Karpas-422 (cell line): ENCODE measurements around the gene RTN4. TPM values are rescaled to one million over a fixed set of nuclear protein-coding genes. Genes with fewer than 3 reads are reported as not detected.

Experiments used
- DNase-seq: peaks from one replicate; pipeline ENCODE4 v3.0.0-alpha.2; 2015
- H2AFZ ChIP-seq: fragments of 200-600 bp; sonication (generic); 2 replicates; pipeline ENCODE4 v1.6.1; 2014; ENCODE audit warnings: antibody characterized with exemption, low read length, mixed read lengths
- H3K27ac ChIP-seq: fragments of 200-600 bp; sonication (generic); 2 replicates; pipeline ENCODE4 v1.5.1; 2014; ENCODE audit warnings: mild to moderate bottlenecking, low read length, moderate library complexity
- H3K27me3 ChIP-seq: fragments of 200-600 bp; sonication (generic); 2 replicates; pipeline ENCODE4 v1.6.1; 2014; ENCODE audit warnings: low read length, mixed read lengths
- H3K36me3 ChIP-seq: fragments of 200-600 bp; sonication (generic); 2 replicates; pipeline ENCODE4 v1.6.1; 2014; ENCODE audit warnings: low read length, mixed read lengths; ENCODE audit not compliant: insufficient read depth
- H3K4me1 ChIP-seq: fragments of 200-600 bp; sonication (generic); 2 replicates; pipeline ENCODE4 v1.6.1; 2014; ENCODE audit warnings: mild to moderate bottlenecking, low read length, mixed read lengths
- H3K4me2 ChIP-seq: fragments of 200-600 bp; sonication (generic); 2 replicates; pipeline ENCODE4 v1.6.1; 2014; ENCODE audit warnings: low read length, low read depth, mild to moderate bottlenecking; ENCODE audit not compliant: poor library complexity, severe bottlenecking
- H3K4me3 ChIP-seq: fragments of 200-600 bp; sonication (generic); 2 replicates; pipeline ENCODE4 v1.5.1; 2014; ENCODE audit warnings: mild to moderate bottlenecking, antibody characterized with exemption, low read length, mixed read lengths
- H3K79me2 ChIP-seq: fragments of 200-600 bp; sonication (generic); 2 replicates; pipeline ENCODE4 v1.6.1; 2014; ENCODE audit warnings: mild to moderate bottlenecking, low read length, mixed read lengths
- H3K9ac ChIP-seq: fragments of 200-600 bp; sonication (generic); 2 replicates; pipeline ENCODE4 v1.6.0; 2014; ENCODE audit warnings: low read length
- H3K9me2 ChIP-seq: fragments of 200-600 bp; sonication (generic), shearing (Covaris generic); replicated peaks from 2 replicates; pipeline ENCODE4 v1.6.0; 2014; ENCODE audit warnings: mild to moderate bottlenecking, low read length, moderate library complexity; ENCODE audit not compliant: insufficient read depth
- H3K9me3 ChIP-seq: fragments of 300-700, 200-600 bp; sonication (generic); 2 replicates; pipeline ENCODE4 v1.6.1; 2014; ENCODE audit warnings: low read length, mixed read lengths
- H4K20me1 ChIP-seq: fragments of 200-600 bp; sonication (generic); 2 replicates; pipeline ENCODE4 v1.6.1; 2014; ENCODE audit warnings: mild to moderate bottlenecking, antibody characterized with exemption, low read length, low read depth; ENCODE audit not compliant: insufficient read depth
- small RNA-seq: library from RNA; depleted of rRNA; stranded (forward); fragments of <200 nt; gene quantifications from one replicate; pipeline ENCODE3, GENCODE V24; 2014
- total RNA-seq: library from RNA; depleted of rRNA; stranded (reverse); fragments of >200 nt; shearing (Covaris generic); gene quantifications from 2 replicates; pipeline ENCODE4 v1.2.3, GENCODE V29; 2014; ENCODE audit warnings: low replicate concordance; rRNA removed

Gene RTN4
- total RNA-seq, 1 experiment from 2014 or later, result 109 TPM

GRCh38 chr2:54927751-54928615 is 122.3 kb downstream of the RTN4 start:
- no peak overlapping the region for H2AFZ ChIP-seq
- no peak overlapping the region for H3K4me3 ChIP-seq
- no peak overlapping the region for H3K27ac ChIP-seq
- H4K20me1 ChIP-seq, result no peaks in the 10 kb centered on the region
- H3K79me2 ChIP-seq, result no peaks in the 10 kb centered on the region
- H3K9me2 ChIP-seq, result no peaks in the 10 kb centered on the region
- no peak overlapping the region for H3K4me2 ChIP-seq
- no peak overlapping the region for H3K9ac ChIP-seq
- peaks cover 75% of the 10 kb centered on the region for H3K36me3 ChIP-seq
- no peaks in the 10 kb centered on the region for H3K4me1 ChIP-seq
- no peaks in the 10 kb centered on the region for H3K27me3 ChIP-seq
- no peaks in the 10 kb centered on the region for H3K9me3 ChIP-seq
- no peak for DNase-seq

- Histone ChIP-seq H3K79me2 (no peaks in the 10 kb centered on the region), H3K27ac (no peak overlapping the region), H3K9me3 (no peaks in the 10 kb centered on the region), H3K27me3 (no peaks in the 10 kb centered on the region), H3K4me1 (no peaks in the 10 kb centered on the region), H2AFZ (no peak overlapping the region), H3K9me2 (no peaks in the 10 kb centered on the region), H3K36me3 (peaks cover 67% of the 10 kb centered on the region), H3K4me2 (no peak overlapping the region), H4K20me1 (no peaks in the 10 kb centered on the region), H3K9ac (no peak overlapping the region), H3K4me3 (no peak overlapping the region)
- DNase-seq, result no peak
Measured at GRCh38 chr2:54927085-54927750, 123.0 kb downstream of the RTN4 start.

- no peak for DNase-seq
- Histone ChIP-seq H3K27me3 (no peaks in the 10 kb centered on the region), H3K9ac (no peak overlapping the region), H3K4me1 (no peaks in the 10 kb centered on the region), H3K4me3 (no peak overlapping the region), H3K36me3 (peaks cover 72% of the 10 kb centered on the region), H4K20me1 (no peaks in the 10 kb centered on the region), H3K9me3 (no peaks in the 10 kb centered on the region), H3K4me2 (no peak overlapping the region), H2AFZ (no peak overlapping the region), H3K27ac (no peak overlapping the region), H3K9me2 (no peaks in the 10 kb centered on the region), H3K79me2 (no peaks in the 10 kb centered on the region)
Measured at GRCh38 chr2:54925022-54925421, 125.2 kb downstream of the RTN4 start.

GRCh38 chr2:54924121-54924520 is 126.1 kb downstream of the RTN4 start:
- Histone ChIP-seq H3K9ac (no peak overlapping the region), H3K9me2 (no peaks in the 10 kb centered on the region), H3K79me2 (no peaks in the 10 kb centered on the region), H3K36me3 (peaks cover 78% of the 10 kb centered on the region), H3K4me3 (no peak overlapping the region), H2AFZ (no peak overlapping the region), H3K27ac (no peak overlapping the region), H3K9me3 (no peaks in the 10 kb centered on the region), H3K4me1 (no peaks in the 10 kb centered on the region), H3K27me3 (no peaks in the 10 kb centered on the region), H4K20me1 (no peaks in the 10 kb centered on the region), H3K4me2 (no peak overlapping the region)
- DNase-seq, result no peak

Small RNAs within 50 kb of the gene (small RNA-seq; reads per million reads assigned to genes)
- not detected for gene RNU6-433P

Other genes with a start within 250 kb of the RTN4 start
- gene CLHC1, start 181.8 kb upstream of the RTN4 start, total RNA-seq, result 12.1 and 17.9 TPM in 2 replicates
- 1,457 and 2,669 TPM in 2 replicates for gene RPS27A, start 182.2 kb upstream of the RTN4 start, total RNA-seq
- gene MTIF2, start 218.8 kb upstream of the RTN4 start, total RNA-seq, result 34.7 and 43.2 TPM in 2 replicates